Suppressor macrophage (primary cell): ENCODE data around the gene C1orf94.
"Not testable (repeated sequence)": the region's sequence is repeated elsewhere in the genome, so short reads cannot be mapped to it uniquely, and the experiment has no call there.

Experiments
- DNase-seq, 4 experiments: peaks; one replicate each; pipeline ENCODE4 v3.0.0-alpha.2; 2020 to 2022

Gene C1orf94

DNA sequence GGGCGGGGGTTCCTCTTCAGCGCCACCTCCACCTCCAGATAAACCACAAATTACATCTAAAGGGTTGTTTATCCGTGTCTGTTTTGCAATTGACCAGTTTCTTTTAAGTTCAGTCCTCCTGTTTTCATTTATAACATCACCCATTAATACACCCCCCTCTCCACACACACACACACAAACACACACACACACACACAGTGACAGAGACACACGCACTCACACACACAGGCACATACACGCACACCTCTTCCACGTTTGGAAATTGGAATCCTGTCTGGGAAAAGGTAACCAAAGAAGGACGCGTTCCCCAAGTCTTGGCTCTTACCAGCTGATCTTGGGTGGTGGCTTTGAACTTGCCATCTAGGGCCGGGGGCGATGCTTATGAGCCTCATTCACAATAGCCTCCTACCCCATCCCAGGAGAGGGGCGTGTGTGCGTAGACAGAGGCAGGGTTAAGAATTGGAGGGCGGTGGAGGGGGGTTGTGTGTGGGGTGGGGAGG lies 11.2 kb upstream of the C1orf94 start:
- no peak for DNase-seq

DNA sequence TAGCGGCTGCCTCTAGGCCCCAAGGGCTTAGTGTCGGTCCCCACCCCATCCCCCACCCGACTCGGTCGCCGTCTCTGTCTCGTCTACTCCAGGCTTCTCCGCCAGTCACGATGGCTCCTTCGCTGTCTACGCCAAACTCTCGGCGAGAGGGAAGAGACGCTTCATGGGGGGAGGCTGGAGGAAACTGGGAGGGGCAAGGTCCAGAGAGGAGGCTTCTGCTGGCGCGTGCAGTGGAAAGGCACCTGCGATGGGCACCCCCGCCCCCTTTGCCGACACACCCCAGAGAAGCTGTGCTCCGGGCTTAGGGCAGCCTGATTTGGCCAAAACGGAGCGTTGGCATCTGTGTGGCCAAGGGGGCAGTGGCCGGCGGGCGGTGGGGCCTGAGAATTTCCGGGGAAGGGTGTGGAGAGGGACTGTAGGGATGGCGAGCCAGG lies 10.5 kb upstream of the C1orf94 start:
- DNase-seq, result no peak

DNA sequence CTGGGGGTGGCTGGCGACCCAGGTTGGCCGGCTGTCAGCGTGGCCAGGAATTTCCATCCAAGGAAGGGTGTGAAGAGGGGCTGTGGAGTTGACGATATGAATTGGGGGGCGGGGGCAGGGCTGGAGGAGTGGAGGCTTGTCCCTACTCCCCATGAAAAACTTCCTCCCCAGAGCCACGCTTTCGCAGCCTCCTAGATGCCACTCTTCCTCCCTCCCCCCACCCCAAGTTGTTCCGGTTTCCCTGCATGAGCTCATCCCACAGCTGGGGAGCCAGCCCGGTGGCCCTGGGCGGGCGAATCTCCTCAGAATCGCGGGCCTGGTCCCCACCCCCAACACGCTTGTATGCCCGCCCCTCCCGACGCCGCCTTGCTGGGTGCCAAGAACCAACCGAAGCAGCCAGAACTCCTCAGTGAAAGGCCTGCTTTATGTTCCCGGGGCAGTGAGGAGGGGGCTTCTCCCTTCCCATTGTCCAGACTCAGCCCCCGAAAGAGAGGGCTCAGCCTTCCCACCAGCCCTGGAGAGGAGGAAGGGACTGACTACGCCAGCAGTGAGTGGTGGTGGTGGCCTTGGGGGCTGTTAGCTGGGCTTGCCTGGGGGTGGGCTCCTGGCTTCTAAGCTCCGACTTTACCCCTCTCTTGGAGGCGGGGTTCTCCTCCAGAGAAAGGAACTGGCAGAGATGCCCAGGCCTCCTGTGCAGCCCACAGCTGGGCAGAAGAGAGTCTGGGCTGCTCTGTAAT lies 9.9 kb upstream of the C1orf94 start:
- DNase-seq, result peak in 2 of 4 experiments; percentile 11 to 25

DNA sequence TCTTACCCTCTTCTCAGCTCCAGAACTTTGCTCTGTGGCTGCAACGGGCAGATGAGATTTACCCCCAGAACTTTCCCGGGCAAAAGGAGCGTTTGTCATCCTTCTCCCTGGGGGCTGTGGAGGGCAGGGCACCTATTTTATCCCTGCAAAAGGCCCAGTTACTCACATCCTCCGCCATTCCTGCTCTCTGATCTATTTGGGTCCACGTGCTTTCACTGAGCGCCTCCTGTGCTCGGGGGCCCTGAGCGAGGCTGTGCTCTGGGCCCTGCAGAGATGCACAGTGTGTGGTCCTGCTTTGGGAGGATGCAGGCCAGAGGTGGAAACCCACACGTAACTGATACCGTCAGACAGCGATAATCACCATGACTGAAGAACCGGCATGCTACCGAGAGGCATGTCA lies 9.3 kb upstream of the C1orf94 start:
- no peak for DNase-seq

DNA sequence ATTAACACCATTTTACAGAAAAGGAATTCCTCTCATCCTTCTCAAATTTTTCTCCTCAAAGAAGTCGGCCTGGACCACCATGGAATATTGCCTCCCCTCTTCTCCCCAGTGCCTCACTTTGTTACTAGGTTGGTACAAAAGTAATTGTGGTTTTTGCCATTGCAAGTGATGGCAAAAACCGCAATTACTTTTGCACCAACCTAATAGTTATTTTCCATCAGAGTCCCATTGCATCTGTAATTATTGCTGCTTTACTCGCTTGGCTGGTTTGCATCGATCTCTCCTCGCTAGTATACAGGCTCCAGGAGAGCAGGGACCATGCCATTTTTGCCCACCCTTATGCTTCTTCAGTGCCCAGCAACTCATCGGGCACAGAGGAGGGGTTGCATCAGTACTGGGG lies 963 bp upstream of the C1orf94 start:
- DNase-seq, result no peak

DNA sequence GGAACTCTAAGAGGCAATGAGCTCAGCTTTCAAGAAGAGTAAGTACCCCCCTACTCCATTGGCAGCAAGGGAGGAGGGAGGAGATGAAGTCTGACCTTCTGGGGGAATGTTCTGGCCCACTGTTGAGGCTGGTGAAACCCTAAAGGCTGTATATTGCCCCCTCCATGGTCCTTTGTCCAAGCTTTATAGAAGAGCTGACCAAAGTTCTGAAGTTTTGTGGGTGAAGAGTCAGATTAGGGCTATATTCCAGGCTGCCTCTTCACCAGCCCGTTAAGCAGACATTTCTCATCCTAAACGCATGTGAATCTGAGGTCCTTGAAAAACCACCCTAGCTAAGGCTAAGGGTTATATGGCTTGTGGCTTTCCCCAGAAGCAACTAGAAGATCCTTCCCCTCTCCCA lies 1.4 kb downstream of the C1orf94 start:
- no peak for DNase-seq

DNA sequence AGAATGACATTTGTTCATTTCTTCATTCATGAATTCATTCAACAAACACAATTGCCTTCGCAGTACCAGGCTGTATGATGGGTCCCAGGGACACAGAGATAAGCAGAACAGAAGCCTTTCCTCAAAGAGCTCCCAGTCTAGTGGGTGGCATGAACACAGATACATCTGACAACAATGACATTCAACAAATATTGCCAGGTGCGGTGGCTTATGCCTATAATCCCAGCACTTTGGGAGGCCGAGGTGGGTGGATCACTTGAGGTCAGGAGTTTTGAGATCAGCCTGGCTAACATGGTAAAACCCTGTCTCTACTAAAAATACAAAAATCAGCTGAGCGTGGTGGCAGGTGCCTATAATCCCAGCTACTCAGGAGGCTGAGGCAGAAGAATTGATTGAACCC lies 6.7 kb downstream of the C1orf94 start:
- DNase-seq, result not testable (repeated sequence)

DNA sequence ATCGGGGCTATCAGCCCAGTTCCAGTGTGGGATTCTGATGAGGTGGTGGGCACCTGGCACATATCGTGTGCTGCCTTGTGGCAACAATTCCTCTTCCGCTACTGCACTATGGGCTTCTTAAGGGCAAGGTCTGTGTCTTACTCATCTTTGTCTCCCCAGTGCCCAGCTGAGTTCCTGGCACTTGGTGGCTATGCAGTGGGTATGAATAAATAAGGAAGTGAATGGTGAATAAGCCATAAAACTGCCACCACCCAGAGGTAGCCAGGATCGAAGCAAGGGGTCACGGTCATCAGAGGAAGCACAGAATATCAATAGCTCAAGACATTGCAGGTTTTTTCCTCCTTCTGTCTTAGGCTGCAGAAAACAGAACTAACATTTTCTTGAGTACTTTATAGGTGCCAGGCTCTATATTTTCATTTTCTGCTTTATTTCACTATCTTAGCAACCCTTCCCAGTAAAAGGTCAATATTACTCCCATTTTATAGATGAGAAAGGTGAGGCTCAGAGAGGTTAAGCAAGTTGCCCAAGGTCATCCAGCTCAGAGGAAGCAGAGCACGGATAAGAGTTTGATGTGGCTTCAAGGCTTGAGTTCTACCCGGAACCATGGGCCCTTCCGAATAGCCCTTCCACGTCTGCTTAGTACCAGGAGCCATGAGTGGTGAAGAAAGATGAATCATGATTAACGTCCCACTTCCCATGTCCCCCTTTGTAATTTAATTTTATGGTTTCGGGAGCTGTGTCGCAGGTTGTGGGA lies 10.2 kb downstream of the C1orf94 start:
- no peak for DNase-seq

DNA sequence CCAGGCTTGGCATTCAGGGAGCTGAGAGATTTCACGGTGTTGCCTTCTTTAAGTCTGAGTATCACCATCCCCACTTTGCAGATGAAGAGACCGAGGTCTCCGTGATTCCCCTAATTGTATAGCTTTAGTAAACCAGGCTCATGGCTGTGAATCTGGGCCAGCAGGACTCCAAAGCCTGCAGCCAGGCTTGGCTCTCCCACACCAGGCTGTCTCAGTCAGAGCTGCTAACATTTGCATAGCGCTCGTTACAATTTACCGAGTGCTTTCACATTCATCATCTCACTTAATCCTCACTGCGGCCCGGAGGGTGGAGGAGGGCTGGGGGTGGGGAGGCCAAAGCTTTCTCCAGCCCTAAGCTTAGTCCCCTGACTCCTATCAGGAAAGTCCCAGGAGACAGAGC lies 11.7 kb downstream of the C1orf94 start:
- DNase-seq, result no peak

DNA sequence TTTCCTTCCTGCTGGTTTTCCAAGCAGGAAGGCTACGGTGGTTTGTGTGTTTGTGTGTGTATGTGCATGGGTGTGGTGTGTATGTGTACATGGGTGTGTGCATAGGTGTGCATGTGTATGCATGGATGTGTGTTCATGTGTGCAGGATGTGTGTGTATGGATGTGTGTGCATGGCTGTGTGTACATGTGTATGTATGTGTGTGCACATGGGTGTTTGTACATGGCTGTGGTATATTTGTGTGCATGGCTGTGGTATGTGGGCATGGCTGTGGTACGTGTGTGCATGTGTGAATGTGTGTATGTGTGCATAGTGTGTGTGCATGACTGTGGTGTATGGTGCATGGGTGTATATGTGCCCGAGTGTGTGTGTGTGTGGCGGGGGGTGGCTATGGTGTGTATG lies 12.3 kb downstream of the C1orf94 start:
- no peak for DNase-seq

DNA sequence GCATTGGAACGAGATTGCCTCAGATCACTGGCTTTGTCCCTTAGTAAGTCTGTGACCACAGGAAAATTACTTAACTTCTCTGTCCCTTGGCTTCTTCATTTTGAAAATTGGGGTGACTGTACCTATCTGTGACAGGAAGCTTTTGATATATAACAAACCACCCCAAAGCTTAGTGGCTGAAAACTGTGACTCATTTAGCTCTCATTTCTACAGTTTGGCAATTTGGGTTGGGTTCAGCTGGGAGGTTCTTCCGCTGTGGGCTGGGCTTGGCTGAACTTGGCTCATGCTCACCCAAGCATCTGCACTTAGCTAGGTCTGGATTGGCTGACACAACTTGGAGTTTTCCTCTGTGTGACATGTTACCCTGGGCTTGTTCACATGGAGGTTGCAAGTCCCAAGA lies 14.0 kb downstream of the C1orf94 start:
- no peak for DNase-seq

DNA sequence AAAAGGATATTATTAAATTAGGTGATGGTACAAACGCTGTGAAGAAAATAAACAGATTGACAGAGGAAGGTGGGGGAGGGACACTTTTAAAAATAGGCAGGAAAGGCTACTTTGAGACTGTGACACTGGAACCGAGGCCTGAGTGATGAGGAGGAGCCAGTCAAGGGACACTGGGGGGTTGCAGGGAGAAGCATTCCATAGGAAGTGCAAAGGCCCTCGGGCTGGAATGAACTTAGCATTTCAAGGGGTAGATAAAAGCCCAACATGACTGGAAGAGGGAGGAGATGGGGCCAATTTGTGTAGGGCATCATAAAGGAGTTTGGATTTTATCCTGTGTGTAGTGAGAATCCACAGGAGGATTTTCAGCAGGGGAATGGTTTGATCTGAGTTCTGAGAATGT lies 15.9 kb downstream of the C1orf94 start:
- DNase-seq, result no peak

DNA sequence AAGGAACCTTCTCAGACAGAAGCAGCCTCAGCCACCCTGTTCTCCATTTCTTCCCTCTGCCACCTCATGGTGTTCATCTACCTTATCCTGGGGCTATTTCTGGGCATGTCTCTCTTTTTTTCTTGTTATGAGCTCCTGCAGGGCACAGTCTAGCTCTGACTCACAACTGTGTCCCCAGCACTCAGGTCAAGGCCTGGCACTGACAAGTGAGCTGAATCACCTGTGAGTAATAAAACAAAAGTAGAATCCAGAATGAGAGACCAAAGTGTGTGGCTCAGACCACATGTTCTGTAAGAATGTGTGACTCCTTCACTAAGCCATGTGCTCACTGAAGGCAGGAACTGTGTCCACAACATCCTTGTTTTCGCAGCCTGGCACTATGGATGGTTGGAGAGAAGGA lies 23.2 kb downstream of the C1orf94 start:
- no peak for DNase-seq

DNA sequence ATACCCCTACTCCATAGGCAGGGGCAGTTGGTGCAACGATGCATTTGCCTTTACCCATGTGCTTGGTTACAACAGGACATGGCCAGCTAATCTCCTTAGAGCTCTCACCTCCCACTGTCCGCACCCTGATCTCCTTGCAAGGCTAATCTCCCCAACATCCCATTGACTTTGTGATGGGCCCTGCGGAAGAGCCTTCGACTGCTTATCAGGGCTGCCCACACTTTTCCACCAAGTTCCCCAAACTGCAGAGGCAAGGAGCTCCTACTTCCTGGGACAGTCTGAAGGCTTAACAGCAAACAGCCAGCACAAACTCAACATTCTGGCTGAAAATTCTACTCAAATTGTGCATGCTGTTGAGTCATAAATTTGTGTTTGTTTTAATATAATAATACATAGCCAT lies 36.0 kb downstream of the C1orf94 start:
- no peak for DNase-seq

DNA sequence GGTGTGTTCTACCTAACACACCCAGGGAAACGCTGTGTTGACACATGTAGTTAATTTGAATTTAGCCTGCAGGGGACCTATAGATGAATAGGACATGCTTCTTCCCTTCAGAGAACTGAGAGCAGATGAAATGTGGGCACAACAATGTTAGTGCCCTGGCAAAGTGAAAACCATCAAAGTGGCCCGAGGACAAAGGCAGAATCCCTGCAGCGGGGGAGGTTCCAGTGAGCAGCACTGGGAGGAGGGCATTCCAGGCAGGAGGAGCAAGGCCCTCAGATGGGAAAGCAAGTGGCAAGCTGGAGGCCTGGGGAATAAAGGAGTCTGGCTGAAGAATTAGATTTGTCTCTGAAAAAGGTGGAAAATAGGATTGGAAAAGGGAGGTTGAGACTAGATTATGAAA lies 37.2 kb downstream of the C1orf94 start:
- DNase-seq, result no peak

DNA sequence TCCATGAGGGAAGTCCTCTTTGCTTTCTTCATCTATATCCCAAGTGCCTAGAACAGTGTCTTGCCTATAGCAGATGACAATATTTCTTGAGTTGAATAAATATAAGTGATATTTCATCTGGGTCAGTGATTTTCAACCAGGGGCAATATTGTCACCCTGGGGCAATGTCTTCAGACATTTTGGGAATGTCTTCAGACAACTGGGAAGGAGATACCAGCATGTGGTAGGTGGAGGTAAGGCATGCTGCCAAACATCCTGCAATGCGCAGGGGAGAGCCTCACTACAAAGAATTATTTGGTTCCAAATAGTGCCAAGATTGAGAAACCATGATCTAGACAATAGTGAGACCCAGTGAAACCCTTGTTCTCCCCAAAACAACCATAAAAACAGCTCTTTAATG lies 54.7 kb downstream of the C1orf94 start:
- DNase-seq, result no peak

DNA sequence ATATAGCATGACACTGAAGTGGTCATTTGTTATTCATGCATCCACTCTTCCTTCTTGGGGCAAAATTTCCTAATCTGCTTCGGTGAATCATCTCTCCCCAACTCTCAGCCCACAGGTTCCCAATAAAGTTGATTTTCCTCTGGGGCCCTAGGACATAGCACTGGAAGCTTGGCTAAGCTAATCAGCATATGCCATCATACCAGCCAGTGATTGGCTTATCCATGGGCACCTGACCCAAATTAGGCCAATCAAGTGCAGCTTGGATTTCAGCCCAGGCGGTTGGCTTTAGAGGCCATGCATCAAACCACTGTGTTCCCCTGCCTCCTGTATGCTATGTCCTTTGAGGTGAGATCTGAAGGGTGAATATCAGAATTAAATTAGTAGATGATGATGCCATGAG lies 58.9 kb downstream of the C1orf94 start:
- no peak for DNase-seq

DNA sequence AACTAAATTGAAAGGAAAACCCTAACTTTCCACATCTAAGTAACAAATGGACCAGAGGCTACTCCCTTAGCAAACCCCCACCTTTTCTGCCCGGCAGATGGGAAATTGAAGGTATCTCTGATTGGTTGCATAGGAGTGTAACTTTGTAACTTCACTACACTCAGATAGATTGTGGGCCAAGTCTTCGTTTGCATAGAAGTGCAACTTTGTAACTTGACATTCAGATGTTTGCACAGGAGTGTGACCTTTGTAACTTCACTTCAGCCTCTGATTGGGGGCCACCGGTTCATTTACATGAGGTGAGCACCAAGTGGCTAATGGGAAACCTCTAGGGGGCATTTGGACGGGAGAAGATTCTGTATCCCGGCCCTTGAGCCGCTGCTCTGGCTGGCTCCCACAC lies 59.4 kb downstream of the C1orf94 start:
- DNase-seq, result no peak

DNA sequence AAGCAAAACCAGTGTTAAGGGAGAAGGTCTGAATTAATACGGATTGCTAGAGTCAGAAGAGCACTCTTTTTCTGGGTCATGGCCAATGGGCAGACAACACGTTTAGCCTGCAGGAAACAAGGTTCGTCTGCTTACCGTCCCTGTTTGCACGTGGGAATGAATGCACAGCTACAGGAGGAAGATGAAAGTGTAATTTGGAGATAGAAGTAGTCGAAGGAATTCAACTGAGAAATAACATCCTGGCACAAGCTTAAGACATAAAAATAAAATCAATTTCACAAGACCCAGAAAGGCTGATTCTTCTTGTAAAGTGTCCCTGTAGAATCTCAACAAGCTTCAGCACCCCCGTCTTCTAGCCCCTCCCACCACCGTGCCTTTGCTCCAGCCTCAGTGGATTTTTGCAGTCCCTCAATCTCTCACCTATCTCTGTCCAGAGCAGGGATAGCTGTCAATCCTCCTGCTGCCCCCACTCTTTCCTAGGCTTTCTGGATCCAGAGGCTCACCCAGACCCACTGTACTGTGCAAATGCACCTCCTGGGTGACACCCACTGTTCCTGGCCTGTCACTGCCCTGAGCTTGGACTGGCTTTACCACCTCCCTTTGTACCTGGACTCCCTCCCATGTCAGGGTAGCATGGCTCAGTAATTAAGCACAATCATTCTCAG lies 60.6 kb downstream of the C1orf94 start:
- DNase-seq, result no peak

DNA sequence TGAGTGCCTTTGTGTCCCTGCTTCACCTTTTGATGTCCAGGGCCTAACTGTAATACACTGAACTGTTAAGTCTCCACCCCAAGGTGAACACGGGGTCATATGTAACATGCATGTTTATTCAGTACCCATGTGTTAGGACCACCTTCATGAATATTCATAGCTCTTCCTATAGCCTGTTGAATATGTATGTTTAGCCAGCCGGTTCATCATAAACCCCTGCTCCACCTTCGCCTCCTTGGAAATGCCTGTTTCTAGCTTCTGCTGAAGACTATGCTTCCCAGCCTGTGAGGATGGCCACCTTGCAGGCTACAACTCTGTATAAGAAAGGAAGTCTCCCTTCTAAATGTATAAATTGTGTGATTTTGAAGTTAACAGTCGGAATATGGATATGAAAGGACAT lies 69.3 kb downstream of the C1orf94 start:
- DNase-seq, result no peak

DNA sequence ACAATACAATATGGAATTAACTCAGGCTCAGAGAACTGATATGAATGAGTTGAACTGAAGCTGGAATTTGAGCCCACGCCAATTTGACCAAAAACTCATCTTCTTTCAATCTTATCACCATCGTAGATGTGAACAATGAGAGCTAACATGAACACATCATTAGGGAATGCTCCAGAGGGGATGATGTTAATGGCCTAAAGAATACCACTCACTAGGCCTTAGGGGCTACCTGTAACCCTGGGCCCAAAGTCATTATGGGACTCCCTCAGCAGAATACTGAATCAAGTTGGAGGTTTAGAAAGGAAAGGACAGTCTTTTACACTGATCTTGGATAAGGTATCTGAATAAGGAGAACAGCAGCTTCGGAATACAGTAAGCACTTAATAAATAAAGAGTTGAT lies 73.6 kb downstream of the C1orf94 start:
- DNase-seq, result no peak

DNA sequence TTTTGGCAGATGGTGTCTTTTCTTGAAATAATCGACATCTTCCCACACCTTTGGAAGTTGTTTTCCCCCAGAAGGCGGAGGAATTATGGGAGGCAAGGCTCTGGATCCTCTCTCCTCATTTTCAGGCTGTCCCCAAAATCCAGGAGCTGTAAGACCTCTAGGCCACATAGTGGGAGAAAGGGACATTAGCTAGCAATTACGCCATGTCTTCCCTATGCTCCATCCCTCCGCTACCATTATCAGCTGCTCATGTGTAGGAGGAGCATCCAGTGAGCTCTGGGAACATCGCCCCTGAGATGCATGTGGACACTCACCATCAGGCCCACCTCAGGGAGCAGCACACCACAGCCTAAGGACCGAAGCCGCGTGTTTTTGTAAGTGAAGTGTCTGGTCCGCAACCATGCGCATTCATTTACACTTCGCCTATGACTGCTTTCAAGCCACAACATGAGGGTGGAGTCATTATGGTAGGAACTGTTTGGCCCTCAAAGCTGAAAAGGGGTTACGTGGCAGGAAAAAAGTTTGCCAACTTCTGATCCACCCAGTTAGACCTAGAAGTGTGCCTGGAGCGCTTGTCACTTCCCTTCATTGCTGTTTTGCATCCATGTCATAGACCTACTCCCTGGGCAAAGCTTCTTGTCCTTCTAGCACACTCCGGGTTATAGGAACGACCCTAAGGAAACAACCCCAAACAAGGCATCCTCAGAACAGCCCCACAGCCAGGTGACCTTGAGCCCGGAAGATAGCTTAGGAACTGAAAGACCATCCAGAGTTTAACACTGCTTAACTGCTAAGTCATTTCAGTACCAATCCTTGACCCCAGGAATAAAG lies 85.5 kb downstream of the C1orf94 start:
- DNase-seq, result no peak

DNA sequence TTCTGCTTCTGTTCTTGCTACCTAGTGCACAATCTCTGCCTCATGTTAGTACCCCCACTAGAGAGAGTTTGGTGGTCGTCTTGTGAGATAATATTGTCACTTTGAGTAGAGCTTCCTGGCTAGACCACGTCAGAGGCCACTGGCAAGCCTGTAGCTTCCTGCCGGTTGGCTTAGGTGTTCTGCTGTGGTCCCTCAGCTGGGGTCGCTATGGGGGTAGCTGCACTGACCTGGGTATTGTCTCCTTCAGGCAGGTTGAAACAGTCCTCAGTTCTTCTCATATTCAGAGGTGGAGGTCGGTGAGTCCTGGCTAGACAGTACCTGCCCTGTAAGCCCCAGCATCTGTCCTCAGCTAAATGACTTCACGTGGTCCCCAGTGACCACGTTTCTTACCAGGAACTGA lies 86.2 kb downstream of the C1orf94 start:
- DNase-seq, result no peak
